Stimulated activated CD4-positive, alpha-beta T cell treated with anti-CD3 and anti-CD28 coated beads, TNF-alpha, amount 100 ng/mL, for 1 hour (primary cell): ENCODE results near the gene MSANTD2.

Source experiments
- DNase-seq, 3 donors: peaks; one replicate each; pipeline ENCODE4 v3.0.0-alpha.2; 2020; ENCODE audit warnings: low read depth in 3 of 3, low spot score in 1 of 3

Gene MSANTD2

DNA sequence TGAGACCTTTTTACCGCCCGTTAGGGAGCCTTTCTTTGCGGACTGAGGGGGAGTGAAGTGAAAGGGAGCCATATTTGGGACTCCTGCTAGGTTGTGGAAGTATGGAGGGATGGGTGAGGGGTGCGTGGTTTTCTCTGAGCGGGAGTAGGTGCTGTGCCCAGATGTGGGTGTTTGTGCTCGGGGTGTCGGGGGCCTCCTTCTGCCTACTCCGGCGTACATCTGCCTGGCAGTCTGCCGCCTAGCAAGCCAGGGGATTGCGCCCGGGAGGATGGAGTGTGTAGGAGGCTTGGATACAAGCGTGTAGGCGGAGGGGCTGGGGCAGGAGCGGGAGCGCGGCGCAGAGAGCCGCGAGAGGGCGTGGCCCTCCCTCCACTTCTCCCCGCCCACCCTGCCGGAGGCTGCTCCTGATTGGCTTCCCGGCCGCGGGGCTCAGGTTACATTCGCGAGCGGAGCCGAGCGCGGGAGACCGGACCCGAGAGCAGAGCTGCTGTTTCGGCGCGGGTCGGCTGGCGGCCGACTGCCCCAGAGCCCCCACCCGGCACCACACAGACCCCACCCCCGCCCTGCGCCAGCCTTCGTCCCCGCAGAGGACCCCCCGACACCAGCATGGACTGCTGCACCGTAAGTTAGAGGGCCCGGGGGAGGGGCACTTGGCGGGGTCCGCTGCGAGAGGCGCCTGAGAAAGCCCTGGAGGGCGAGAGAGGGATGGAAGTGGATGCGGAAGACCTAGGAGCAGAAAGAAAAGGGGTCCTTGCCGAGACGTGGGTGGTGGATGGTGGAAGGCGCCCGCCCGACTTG, 60.5 kb downstream of the MSANTD2 start, which contains the start of gene NRGN:
NRGN (plus strand) TSS at position 464 of the 798 bp plus-strand sequence; CDS start at position 607, 143 bp downstream.
- DNase-seq: peak; percentile 46 to 66 (median 63)

DNA sequence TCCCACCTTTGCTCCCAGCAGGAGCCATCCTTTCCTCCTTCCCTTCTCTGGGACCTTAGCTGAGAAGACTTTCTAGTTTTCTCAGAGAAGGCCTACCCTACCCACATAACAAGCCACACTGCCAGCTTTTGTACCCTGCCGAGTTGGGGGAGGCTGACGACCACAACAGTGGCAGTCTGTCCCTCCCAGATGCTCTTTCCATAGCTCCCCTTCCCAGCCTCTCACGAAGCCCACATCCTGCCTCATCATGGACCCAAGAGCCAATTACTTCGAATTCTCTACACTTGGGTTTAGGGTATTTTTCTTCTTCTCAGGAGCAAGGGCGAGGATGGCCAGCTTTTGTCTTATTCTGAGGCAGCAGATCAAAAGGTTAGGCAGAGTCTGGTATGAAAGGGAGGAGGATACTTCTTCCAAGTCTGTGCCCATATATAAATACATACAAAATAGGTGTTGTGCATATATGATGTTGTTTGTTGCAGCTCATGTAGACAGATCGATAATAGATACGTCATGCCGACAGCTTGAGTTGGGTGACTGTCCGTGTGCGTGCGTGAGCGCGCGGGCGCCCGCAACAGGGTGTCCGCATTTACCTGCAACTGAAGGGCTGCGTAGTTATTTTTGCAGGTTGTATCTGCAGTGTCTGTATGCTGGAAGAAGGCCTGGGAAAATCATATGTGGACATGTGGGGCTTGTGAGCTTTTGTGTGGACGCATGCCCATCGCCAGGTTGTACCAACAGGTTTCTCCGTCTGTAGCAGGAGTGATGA, 61.3 kb downstream of the MSANTD2 start:
- no peak for DNase-seq

DNA sequence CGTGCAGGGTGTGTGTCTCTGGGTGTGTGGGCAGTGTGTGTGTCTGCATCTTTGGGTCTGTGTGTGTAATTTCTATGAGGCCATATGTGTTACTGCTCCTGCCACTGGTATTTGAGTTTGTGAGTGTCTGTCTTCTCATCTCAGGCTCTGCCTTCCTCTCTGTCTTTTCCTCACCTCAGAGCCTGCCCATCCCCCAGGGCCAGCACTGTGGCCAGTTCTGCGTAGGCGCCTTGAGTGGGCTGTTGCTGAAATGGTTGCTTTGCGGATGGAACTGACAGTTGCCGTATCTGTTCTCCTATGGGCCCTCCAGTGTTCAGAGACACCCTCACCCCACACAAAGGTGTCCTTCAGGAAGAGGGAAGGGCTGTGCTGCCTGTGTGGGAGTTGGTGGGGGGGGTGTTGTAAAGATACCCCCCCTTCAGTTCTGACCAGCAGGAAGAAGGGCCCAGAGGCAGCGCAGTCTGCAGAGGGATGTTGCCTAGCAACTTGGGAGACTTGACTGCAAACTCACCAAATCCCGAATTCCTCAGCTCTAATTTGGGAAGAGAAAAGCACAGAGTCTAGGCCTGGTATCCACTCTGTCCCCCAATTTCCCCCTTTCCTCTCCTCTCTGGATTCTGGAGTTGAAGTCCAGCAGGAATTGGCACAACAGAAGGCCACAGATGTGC, 62.4 kb downstream of the MSANTD2 start:
- DNase-seq: no peak

DNA sequence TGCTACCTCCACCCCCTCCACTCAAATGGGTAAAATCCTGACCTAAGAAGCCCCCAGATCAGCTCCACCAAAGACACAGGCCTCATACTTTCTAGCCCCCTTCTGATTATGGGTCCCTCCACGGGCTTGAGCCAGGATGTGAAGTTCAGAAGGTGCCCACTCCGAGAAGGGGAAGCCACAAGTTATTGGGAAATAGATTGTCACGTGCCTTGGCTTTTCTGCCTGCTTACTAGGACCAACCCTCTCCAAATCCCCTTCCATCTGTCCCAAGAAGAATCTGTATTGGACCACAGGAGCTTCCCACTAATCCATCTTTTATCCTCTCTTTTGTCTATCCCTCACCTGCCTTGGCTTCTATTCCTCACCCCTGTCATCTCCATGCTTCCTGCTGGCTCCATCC, 63.5 kb downstream of the MSANTD2 start:
- DNase-seq: no peak

DNA sequence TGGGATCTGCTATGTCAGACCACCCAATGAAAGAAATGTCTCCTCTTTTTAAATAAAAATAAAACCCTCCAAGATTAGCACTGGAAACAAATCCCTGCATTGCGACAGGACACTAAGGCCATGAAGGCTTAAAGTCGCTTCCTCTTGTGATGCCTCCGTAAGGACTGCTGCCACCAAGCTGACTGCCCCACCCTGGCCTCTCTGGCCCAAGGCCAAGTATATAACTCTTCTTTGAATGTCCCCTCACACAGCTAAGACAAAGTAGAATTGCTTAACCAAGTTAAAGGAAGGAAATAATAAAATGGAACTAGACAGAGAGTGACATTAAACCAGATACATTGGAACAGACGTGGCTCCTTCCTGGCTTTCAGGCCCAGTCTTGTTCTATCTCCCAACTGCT, 68.0 kb downstream of the MSANTD2 start:
- no peak for DNase-seq

DNA sequence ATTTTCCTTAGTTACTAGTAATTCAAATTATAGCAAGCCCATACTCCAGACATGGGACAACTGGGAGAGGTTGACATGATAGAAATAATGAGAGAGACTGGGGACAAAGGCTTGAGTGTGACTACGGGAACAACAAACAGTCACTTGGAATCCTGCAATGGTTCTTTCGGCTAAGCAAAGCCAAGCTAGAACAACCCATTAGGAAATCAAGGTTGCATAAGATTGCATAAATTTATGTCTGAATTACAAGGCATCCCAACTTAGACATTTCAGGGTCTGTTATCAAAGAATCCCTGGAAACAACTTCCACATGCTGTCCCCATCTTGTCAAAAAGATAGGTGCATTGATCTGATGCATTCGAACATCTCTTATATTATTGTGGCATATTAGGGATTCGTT, 70.6 kb downstream of the MSANTD2 start:
- DNase-seq: no peak

DNA sequence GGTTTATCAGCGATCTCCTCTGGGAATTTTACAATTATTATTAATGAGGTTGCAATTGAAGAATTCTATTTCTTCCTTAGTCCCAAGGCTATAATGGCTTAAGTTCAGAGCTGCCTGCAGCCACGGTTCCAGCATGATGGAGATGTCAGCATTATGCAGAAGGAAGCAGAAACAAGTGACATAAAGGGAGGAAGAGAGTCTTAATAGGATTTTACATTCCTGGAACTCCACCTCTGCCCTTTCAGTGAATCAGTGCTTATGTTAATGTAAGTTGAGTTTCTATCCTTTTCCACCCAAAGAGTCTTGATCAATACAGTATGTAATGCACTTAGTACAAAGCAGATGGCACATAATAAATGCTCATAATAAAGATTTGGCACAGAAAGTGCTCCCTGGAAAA, 72.1 kb downstream of the MSANTD2 start:
- no peak for DNase-seq

DNA sequence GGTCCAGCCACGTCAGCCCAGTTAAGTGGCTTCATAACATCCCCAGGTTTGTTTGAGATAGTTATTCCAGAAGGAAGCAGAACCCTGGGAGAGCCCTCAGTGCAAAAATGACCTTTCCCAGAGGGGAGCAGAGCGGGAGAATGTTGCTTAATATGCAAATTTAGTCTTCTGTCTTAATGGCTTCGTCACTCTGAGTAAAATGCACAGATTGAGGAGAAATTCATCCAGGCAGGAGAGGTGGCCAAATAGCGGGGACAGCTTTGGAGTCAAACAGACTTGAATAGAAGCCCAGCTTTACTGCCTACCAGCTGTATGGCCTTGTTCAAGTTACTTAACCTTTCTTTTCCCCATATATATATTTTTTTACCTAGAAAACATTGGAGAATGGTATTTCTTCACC, 72.7 kb downstream of the MSANTD2 start:
- no peak for DNase-seq

DNA sequence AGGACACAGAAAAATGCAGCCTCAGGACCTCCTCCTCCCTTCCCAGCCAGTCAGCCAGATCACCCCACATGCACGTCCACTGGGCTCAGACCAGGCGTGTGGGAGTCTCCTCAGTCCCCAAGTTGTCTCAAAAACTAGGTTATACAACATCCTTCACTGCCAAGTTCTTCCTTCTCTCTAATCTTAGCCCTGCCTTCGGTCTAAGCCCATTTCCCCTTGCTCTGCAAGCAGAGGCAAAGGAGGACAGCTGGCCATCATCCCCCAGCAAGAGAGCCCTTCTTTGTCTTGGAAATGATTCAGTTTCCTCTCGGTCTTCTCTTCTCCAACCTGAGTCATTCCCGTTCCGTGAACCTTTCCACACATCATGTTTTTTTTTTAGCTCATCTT, 74.5 kb downstream of the MSANTD2 start:
- DNase-seq: no peak

DNA sequence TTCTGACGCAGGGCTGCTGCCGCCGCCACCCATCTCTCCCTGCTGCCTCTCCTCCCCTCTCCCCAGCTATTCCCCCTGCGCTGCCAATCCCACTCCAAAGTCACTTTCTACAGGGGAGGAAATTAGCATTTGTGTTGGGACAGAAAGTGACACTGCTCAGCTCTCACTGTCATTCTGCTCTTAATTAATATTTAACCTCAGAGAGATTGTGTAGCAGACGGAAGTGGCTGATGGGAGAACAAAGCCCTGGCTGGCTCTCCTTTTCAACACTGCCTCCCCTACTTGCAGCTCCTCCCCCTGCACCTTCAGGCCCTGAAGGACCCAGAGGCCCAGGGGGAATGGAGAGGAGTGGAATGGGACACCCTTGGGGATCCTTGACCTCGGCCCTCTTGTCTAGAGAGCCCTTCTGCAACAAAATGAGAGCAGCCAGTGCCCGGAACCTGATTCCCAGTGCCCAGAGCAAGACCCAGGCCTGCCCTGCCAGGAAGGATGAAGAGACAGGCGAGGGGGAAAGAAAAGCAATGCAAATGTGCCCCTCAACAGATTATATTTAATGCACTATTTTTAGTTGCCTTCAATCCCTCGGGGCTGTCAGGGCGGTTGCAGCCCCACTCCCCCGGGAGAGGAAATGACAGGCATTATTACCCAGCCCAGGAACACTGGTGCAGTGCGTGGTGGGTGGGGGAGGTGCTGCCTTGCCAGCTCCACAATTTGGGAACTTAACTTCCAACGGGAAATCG, 75.1 kb downstream of the MSANTD2 start:
- no peak for DNase-seq

DNA sequence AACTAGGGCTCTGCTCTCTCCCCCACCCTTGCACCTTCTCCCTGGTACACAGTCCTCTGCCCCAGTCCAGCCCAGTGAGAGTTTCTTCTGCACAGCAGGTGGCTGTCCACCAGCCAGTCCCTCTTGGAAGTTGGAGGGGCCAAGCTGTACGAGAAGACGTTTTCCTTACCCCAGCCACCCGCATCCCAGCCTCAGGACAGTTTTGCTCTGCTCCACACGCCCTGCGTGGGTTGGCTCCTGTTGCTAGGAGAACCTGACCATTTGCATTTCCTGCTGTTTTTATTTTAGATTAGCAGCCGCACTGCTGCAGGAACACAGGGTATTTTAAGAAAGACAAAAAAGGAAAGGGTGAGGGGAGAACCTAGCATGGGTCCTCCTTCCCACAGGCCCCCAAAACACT, 78.0 kb downstream of the MSANTD2 start:
- DNase-seq: no peak

DNA sequence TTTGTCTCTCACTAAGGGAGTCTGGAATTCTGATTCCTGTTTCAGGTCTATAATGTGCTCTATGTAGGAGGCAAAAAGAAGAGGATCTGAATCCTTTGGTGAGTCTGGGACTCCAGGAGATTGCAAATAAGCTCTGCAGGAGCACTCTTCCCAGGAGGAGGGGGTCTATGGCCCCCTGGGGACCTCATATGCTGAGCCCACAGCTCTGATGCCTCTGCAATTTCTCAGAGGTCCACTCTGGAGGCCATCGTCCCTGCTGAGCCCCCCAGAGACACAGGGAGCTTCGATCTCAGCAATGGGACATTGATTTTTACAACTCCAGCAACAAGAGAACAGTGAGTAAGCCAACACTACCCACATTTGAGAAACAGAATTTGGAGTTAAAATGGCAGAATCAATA, 80.7 kb downstream of the MSANTD2 start:
- no peak for DNase-seq

DNA sequence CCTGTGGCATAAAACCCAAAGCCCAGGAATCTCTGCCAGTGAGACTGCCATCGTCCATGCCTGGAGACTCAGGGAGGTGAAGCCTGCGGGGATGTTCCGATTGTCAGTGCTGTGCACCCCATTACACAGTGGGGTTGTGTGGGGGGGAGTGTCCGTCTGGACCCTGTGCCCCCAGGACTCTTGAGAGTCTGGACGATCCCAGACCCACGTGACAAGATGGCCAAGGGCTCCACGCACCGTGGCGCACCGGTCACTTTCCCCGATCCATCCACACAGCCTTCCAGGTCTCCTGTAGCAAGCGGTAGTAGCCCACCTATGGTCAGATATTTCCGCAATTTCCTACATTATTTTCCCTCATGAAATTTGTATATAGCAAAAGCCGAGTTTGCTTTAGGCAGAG, 81.4 kb downstream of the MSANTD2 start:
- no peak for DNase-seq

DNA sequence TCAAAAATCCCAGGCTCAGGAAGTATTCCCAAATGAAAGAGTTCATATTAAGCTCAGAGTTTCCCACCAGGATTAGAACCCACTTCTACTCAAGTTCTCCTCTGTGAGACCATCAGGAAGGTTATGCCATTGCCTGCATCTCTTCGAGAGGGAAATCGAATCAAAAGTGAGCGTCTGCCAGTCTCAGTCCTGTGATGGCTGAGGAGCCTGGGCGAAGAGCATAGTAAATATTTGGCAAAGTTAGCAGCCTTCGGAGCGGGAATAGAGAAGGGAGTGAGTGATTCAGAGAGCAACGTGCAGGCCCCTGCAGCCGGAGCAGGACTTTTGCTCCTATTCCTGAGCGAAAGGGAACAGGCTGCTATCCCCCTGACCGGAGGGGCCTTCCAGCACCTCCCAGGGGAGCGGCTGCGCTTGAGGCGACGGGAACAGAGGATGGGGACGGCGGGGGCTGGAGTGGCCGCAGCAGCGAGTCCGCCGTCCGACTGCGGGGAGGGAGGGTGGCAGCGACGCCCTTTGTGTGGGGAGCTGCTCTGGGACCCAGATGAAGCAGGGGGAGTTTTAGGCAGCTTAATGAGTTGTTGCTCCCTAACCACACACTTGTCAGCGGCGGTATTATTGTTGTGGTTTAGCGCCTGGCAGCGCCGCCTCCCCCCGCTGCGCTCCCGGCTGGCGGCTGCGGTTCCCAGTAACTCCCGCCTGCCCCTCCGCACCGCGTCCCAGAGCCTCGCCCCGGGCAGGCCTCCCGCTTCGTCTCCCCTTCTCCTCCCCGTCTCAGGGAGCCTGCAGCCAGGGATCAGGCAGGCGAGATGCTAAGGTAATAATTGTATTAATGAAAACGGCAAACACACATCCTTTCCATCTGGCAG, 82.2 kb downstream of the MSANTD2 start:
- DNase-seq: no peak

DNA sequence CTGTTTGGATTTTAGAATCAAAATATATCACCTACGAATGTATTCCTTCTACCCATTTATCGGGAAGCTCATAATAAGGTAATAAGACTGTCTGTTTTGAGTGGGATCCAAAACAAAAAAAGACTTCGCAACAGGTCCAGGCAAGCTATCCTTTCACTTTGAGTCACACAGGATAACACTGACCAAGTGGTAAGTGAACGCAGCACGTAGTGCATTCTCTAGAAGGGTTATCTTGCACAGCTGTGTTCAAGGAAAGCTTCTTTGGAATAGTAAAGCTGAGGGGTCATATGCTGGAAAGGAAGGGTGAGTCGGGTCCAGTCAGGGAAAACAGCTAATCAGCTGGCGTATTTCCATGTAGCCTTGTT, 82.8 kb downstream of the MSANTD2 start:
- no peak for DNase-seq

DNA sequence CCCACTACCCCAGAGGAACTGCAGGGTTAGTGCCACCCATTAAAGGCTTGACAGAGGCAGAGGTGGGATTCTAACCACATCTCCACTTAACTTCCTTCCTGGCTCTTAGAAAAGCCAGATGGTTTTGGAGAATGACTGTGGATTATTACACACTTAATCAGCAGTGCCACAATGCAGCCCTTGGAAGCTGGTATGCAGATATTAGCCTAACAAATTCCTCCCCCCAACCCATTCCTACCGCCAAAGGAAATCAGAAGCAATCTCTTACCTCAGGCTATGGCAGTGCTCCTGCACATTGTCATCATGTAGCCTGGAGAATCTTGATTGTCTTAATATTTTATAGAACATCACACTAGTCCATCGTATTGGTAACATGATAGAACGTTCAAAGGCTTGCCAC, 83.6 kb downstream of the MSANTD2 start:
- no peak for DNase-seq
